Neural crest cell (in vitro differentiated cells): ENCODE results near the gene POTEF. TPM values are rescaled to one million over a fixed set of nuclear protein-coding genes. Genes with fewer than 3 reads are reported as not detected.
"Not testable (repeated sequence)": the region's sequence is repeated elsewhere in the genome, so short reads cannot be mapped to it uniquely, and the experiment has no call there.

ENCODE experiments used
- DNase-seq: peaks from one replicate; pipeline ENCODE4 v3.0.0; 2021; ENCODE audit warnings: low read depth, mixed read lengths, low spot score
- H3K27ac Mint-ChIP-seq: one replicate; pipeline ENCODE4 v1.8.0; 2021; ENCODE audit warnings: mild to moderate bottlenecking, mixed read lengths; ENCODE audit not compliant: unreplicated experiment
- H3K27me3 Mint-ChIP-seq: 2 replicates; pipeline ENCODE4 v1.8.0; 2021; ENCODE audit warnings: low read depth, mild to moderate bottlenecking, mixed read lengths
- H3K36me3 Mint-ChIP-seq: 2 replicates; pipeline ENCODE4 v1.8.0; 2021; ENCODE audit warnings: low read depth, mild to moderate bottlenecking, mixed read lengths
- H3K4me1 Mint-ChIP-seq: 2 replicates; pipeline ENCODE4 v1.8.0; 2021; ENCODE audit warnings: mixed read lengths
- H3K4me3 Mint-ChIP-seq: one replicate; pipeline ENCODE4 v1.8.0; 2021; ENCODE audit warnings: mild to moderate bottlenecking, mixed read lengths
- H3K9me3 Mint-ChIP-seq: 2 replicates; pipeline ENCODE4 v1.8.0; 2021; ENCODE audit warnings: mixed read lengths
- total RNA-seq: library from RNA; stranded (reverse); gene quantifications from 2 replicates; pipeline ENCODE4 v1.2.1, GENCODE V29; 2021
- TF ChIP-seq, protein P1 (sequence below): fragments of 200-600 bp; sonication (generic); conservative IDR thresholded peaks from 2 replicates; pipeline ENCODE4 v1.5.0; 2021; ENCODE audit warnings: antibody characterized with exemption, mild to moderate bottlenecking

POTEF gene
- total RNA-seq, 1 donor from 2014 or later: 11.0 TPM

DNA sequence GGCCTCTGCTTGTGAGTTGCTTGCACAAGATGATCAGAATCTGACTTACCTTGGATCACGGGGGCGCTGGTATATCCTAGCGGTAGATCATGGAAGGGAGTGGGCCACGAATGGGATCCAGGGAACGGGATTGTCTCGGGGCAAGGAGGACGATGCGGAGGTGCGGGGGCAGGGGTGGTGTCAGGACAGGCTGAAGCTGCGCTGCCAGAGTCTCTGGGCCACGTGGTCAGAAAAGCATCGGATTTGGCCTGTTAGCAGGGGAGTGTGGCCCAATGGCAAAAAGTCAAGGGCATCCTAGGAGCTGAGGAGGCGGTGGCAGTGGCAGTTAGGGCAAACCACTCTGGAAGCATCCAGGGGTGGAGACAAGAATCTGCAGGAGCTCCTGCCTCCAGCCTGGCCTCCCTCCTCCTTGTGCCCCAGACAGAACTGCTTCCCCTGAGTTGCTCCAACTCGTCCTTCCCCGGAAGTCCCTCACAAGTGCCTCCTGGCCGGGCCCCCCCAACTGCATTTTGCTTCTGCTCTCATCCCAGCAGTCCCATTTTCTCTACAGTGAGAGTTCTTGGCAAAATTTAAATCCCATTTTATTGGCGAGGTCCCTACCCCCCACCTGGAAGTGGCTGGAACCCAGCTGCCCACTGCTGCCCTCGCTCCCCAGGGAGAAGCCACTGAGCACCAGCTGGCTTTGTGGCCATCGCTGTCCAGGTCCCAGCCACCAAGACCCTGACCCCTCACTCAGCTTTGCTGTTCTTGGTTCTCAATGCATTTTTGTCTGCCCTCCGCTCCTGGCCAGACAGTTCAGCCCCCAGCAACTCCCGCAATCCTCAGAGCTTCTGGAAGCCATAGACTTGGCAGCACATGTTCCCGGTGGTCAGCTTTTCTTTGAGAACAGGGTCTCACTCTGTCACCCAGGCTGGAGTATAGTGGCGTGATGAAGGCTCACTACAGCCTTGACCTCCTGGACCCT, 21.4 kb upstream of the POTEF start:
- no peaks in the 10 kb centered on the region for H3K4me1 Mint-ChIP-seq
- H3K27me3 Mint-ChIP-seq: no peaks in the 10 kb centered on the region
- no peaks in the 10 kb centered on the region for H3K36me3 Mint-ChIP-seq
- no peaks in the 10 kb centered on the region for H3K9me3 Mint-ChIP-seq
- TF ChIP-seq, protein P1, sequence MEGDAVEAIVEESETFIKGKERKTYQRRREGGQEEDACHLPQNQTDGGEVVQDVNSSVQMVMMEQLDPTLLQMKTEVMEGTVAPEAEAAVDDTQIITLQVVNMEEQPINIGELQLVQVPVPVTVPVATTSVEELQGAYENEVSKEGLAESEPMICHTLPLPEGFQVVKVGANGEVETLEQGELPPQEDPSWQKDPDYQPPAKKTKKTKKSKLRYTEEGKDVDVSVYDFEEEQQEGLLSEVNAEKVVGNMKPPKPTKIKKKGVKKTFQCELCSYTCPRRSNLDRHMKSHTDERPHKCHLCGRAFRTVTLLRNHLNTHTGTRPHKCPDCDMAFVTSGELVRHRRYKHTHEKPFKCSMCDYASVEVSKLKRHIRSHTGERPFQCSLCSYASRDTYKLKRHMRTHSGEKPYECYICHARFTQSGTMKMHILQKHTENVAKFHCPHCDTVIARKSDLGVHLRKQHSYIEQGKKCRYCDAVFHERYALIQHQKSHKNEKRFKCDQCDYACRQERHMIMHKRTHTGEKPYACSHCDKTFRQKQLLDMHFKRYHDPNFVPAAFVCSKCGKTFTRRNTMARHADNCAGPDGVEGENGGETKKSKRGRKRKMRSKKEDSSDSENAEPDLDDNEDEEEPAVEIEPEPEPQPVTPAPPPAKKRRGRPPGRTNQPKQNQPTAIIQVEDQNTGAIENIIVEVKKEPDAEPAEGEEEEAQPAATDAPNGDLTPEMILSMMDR: no peak
- peak overlapping the region; percentile 1 for H3K4me3 Mint-ChIP-seq
- H3K27ac Mint-ChIP-seq: no peak overlapping the region
- no peak for DNase-seq

DNA sequence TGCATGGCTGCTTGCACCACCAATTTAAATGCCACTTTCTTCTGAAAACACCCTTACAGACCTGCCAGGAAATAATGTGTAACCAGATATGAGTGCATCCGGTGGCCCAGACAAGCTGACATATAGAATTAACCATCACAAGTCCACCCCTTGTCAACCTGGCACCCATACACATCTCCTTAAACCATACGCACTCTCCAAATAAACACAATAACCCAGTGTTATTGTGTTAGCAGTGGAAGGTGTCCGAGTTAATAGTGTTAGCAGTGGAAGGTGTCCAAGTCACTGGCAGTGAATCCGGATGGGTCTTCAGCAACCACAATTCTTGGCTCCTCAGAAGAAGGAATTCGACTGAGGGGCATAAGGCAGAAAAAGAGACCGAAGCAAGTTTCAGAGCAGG, 19.5 kb upstream of the POTEF start:
- H3K27ac Mint-ChIP-seq, H3K27me3 Mint-ChIP-seq, H3K36me3 Mint-ChIP-seq, DNase-seq, H3K4me1 Mint-ChIP-seq, H3K9me3 Mint-ChIP-seq, H3K4me3 Mint-ChIP-seq: not testable (repeated sequence)

DNA sequence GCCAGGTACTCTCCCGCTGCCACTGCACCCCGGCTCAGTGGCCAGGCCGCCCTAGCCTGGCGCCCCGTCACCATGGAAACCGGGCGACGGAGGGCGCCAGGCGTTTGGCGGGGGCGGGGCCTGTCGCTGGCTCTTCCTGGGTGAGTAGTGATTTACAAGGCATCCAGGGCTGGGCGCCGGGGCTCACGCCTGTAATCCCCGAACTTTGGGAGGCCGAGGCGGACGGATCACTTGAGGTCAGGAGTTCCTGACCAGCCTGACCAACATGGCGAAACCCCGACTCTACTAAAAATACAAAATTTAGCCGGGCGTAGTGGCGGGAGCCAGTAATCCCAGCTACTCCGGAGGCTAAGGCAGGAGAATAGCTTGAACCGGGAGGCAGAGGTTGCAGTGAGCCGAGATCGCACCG, 16.0 kb upstream of the POTEF start, which contains the start of gene CCDC74B:
CCDC74B (minus strand) TSS at position 107 of the 409 bp plus-strand sequence. CDS start 116 bp downstream, outside the sequence.
- Mint-ChIP-seq H3K27ac (peak within 1 kb of the TSS; percentile 71), H3K4me3 (peak within 1 kb of the TSS; percentile 92)
- not testable (repeated sequence) for H3K27me3 Mint-ChIP-seq, H3K4me1 Mint-ChIP-seq, H3K36me3 Mint-ChIP-seq, H3K9me3 Mint-ChIP-seq
- DNase-seq: peak; percentile 58

DNA sequence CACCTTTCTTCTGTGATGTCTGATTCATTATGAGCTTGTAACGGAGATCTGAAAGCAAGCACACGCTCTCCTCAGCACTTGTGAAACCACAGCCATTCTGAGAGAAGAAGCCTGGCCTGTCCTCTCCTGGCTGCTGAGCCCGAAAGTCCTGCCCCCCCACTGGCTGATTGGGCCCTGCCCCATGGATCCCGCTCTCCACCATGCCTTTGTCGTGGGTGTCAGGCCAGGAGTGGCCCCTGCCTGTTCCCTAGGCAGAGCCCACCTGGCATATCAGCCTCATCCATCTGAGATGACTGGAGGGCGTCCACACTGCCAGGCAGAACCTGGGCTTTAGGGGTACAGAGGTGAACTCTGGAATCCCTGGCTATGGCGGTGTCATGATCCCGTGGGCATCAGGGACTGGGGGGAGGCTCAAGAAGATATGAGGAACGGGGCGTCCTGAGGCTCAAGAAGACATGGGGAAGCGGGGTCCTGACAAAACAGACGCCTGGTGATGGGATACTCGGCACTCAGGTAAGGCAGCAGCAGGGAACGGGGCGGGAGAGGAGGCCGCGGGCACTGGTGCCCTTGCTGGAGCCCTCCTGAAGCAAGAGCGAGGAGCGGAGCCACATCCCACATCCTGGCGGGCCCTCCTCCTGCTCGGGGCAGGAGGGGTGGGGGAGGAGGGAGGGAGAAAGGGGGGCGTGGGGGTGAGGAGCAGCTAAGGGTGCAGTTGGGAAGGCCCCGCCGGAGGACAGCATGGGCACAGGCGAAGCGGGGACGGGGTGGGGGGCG, 14.4 kb upstream of the POTEF start:
- not testable (repeated sequence) for H3K27ac Mint-ChIP-seq, H3K36me3 Mint-ChIP-seq, H3K4me1 Mint-ChIP-seq, H3K9me3 Mint-ChIP-seq, DNase-seq, H3K27me3 Mint-ChIP-seq
- H3K4me3 Mint-ChIP-seq: peak overlapping the region; percentile 81

DNA sequence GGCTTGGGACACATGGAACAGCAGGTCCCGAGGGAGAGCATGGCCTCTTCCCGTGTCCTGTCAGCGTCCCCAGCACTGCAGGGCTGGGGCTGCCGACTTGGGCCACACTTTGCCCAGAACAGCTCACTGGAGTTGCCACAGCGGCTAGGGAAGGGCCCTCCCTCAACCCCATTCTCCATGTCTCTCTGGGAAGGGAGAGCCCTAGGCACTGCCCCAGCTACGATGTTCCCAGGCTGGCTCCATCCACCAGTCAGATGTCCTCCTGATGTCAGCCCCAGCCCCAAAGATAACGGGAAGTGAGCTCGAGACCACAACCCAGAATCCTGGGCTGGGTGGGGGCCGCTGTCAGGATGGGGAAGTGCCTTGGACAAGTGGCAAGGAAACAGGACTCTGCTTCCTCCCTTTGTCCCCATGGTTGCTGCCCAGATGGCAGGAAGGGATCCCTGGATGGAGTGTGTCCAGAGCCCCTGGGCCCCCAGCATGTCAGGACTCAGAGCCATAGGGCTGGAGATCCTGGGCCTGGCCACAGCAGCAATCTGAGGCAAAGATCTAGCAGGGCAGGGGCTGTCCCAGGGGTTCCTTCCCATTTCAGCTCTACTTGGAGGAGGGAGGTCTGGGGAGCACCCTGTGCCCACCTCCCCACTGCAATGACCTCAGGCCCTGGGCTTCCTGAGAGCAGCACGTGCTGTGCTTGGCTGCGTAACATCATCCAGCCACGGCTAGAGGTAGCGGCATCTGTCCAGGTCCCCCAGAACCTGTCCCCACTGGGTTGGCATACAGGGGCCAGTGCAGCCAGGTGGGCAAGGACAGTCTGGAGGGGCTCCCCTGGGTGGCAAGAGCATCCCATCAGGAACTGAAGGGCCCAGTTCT, 13.6 kb upstream of the POTEF start:
- H3K27me3 Mint-ChIP-seq, H3K36me3 Mint-ChIP-seq, H3K4me1 Mint-ChIP-seq, H3K9me3 Mint-ChIP-seq, H3K27ac Mint-ChIP-seq, DNase-seq: not testable (repeated sequence)
- H3K4me3 Mint-ChIP-seq: peak overlapping the region; percentile 80

DNA sequence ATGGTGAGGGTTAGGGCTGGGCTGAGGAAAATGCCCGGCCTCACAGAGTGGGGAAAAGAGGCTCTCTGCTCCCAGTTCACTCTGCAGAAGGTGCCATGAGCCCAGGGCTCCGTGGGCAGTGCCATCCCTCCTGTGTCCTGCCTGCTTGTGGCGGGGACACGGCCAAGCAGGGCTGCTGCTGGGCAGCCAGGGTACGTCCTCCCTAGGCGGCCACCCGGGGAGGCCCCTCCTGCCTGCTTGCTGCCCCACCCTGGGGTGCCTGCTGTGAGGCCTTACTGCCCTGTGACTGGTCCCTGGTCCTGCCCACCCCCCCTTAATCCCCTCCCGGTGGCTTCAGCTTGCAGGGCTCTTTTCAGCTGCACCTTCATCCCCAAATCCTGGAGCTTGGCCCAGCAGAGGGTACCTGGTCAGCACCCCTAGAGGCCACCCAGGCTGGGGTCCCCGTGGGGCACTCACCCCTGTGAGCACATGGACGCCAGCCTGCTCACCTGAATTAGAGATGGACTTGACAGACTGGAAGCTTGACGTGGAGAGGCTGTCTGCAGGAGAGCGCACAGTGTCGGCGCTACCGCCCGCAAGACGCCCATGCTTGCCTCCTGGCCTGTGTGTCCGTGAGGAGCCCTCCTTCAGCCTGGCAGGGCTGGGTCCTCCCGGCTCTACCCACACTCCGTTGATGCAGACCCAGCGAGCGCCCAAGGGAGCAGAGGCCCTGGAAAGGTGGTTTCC, 12.8 kb upstream of the POTEF start:
- H3K4me3 Mint-ChIP-seq, H3K27ac Mint-ChIP-seq, H3K27me3 Mint-ChIP-seq, H3K36me3 Mint-ChIP-seq, H3K9me3 Mint-ChIP-seq, H3K4me1 Mint-ChIP-seq, DNase-seq: not testable (repeated sequence)

DNA sequence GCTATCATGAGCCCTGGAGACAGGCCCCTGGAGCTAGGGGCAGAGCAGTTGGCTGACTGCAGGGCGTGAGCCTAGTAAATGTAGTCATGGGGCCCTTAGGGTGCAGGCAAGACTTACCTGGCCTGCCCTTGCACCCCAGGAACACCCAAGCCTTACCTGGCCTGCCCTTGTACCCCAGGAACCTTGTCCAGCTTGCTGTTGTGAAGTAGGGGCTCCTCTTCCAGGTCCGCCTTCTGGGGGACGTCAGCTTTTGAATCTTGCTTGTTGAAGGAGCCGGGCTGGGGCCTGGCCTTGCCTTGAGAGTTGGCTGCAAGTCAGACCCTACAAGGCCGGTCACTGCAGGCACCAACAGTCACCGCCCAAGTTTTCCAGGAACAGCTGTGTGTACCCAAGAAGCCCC, 12.0 kb upstream of the POTEF start:
- not testable (repeated sequence) for H3K9me3 Mint-ChIP-seq, H3K27me3 Mint-ChIP-seq, H3K36me3 Mint-ChIP-seq, H3K27ac Mint-ChIP-seq, DNase-seq, H3K4me1 Mint-ChIP-seq, H3K4me3 Mint-ChIP-seq

DNA sequence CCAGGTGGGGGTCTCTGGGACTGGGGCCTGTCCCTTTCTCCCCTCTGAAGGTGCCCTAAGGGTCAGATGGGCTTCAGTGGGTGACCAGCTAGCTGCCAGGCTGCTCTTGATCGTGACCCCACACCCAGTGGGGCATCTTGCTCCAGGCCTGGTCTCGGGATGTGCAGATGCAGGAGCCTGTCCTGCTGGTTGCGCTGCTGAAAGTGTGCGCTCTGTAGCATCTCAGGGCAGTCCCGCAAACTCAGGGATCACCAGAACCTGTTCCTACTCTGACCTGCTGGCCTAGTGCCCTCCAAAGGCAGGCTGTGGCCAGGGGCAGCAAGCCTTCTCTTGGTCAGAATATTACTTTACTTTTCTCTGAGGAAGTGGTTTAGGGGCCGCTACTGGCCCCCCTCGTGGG, 11.5 kb upstream of the POTEF start:
- not testable (repeated sequence) for DNase-seq, H3K27me3 Mint-ChIP-seq, H3K27ac Mint-ChIP-seq, H3K36me3 Mint-ChIP-seq, H3K9me3 Mint-ChIP-seq, H3K4me3 Mint-ChIP-seq, H3K4me1 Mint-ChIP-seq

DNA sequence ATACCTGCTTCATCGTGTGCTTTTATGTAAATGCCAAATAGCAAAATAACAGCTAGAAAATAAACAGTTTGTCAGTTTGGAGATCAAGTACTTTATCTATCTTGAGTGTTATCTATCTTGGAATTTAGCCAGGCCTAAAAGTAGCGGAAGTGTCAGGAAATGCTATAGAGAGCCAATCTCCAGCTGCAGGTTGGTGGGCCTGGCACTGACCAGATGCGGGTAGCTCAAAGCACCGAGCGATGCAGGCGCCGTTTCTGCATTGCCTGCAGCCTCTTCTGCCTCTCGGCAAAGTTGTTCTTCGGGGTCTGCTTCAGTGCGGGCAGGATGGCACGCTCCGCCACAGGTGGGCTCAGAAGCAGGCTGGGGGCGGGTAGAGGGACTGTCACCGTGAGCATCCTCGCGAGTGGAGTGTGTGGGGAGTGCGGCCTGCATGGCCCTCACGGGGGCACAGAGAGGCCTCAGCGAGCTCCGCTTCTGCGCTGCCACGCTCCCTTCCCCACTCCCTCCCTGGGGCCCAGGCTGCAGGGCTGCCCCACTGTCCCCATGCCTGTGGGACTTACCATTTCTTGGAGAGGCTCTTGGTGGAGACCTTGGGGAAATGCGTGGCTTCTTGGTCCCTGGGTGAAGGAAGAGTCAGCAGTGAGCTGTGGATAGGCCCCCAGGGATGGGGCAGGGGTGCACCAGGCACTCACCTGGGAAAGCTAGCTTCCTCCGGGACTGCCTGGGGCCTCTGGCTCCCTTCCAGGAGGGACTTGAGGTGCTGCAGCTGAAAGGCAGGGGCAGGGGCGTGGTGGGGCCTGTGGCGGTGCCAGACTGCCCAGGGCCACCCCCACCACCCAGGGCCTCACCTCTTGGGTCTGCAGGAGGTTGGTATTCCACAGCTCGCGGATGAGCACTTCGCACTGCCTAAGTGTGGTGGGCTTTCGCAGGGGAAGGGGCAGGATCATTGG, 10.6 kb upstream of the POTEF start:
- H3K4me3 Mint-ChIP-seq, H3K27ac Mint-ChIP-seq, H3K36me3 Mint-ChIP-seq, DNase-seq, H3K4me1 Mint-ChIP-seq, H3K9me3 Mint-ChIP-seq, H3K27me3 Mint-ChIP-seq: not testable (repeated sequence)

DNA sequence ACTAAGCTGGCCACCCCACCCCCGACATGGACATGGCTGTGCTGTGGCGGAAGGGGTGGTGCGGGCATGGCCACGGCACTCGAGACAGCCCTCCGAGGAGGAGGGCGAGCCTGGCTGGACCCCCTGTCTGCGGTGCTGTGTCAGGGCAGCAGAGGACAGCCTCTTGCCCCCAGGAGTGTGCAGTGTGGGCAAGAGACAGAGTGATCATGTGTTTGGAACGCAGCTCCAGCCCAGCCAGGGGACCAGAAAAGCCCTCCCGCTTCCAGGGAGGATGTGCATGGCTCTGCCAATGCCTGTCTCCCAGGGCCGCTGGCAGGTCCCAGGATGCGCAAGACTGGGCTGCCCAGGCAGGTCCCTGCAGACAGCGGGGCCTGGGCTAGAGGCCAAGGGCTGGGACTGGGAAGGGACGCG, 9.8 kb upstream of the POTEF start:
- not testable (repeated sequence) for H3K36me3 Mint-ChIP-seq, H3K4me1 Mint-ChIP-seq, H3K9me3 Mint-ChIP-seq, H3K4me3 Mint-ChIP-seq, H3K27ac Mint-ChIP-seq, DNase-seq, H3K27me3 Mint-ChIP-seq
